HG02571 (cell line): ENCODE data around the gene MAGI2.
"Not testable (repeated sequence)": the region's sequence is repeated elsewhere in the genome, so short reads cannot be mapped to it uniquely, and the experiment has no call there.

Experiments used
- ATAC-seq: cut with Tn5 transposase; IDR thresholded peaks from one replicate; pipeline ENCODE4 v1.9.1; 2021; ENCODE audit warnings: mild to moderate bottlenecking, moderate library complexity; ENCODE audit not compliant: unreplicated experiment

MAGI2 gene

GRCh38 chr7:78023191-78023590 lies 1430.3 kb downstream of the MAGI2 start:
- ATAC-seq = no peak

DNA sequence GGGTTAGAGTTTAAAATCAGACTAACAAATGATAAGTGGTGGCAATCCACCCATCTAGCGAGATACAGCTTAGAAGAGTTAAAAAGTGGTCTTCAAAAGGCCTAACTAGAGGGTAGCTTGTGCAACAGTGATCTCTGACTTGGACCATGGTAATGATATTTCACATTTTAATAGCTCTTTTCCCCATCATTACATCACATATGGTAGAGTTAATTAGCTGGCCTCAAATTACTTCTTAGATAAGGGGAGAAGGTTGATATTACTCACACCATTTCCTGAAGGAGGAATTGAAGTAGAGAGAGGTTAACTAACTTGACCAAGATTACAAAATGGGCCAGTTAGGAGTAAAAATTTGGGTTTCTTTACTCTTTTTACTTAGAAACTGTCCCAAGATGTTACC lies 1431.3 kb downstream of the MAGI2 start:
- no peak for ATAC-seq

- no peak for ATAC-seq
Observed at GRCh38 chr7:78020874-78021249, 1432.6 kb downstream of the MAGI2 start.

- ATAC-seq = peak; percentile 28
Observed at GRCh38 chr7:78020136-78020873, 1433.2 kb downstream of the MAGI2 start.

- ATAC-seq = peak; percentile 91
Observed at GRCh38 chr7:78019447-78020135, 1433.9 kb downstream of the MAGI2 start.

DNA sequence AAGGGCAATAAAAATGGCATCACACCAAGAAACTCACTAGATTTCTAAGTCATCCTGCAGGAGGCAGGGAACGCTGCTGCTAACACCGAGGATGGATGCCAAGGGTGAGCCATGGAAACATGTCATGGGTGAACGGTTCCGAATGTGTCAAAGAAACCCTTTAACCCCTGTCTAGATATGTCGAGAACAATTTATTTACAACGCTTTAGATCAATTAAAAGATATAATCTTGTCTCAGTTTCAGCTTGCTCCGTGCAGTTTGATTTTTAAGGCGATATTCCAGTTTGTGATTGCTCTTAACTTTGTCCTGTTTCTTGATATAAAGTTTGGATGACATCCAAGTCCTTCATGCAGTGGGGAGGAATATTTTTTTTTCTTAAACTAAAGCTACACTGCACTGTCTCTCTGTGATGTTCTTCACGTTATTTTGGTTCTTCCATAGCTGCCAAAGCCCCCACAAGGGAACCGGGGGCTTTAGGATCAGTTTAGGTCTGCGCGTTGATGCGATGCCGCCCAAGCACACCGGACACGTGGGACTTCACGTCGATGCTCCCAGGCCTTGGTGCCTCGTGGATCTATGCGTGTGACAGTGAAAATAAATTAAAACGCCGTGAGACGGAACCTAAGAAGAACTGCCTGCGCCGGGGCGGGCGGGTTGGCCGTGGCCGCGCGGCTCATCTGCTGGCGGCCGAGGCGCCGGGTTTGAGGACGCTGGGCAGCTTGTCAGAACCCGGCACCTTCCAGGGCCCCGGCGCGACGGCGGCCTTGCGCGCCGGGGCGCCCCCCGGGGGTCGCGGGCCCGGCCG lies 1434.6 kb downstream of the MAGI2 start:
- peak; percentile 9 for ATAC-seq

DNA sequence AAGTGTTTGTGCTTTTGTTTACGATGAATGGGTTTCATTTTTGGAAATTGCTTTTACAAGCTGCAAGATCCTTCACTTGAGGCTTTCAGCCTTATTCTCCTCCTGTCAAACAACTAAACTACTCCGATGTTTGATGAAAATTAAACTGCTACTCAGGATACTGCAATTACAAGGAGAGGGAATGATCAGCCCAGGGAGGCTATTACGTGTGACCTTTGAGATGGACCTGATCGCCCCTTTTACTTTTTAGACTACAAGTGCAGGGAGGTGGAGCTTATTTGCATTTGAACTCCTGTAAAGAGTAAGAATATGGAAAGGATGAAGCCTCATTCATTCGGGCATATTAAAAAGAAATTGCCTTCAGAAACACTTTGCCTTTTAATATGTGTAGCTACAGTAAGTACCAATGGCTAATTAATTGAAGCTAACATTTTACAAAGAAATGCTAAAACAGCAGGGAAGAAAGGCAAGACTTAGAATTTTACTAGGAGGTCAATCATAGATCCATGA lies 1435.8 kb downstream of the MAGI2 start:
- ATAC-seq = no peak

GRCh38 chr7:78015574-78016260 lies 1437.8 kb downstream of the MAGI2 start:
- no peak for ATAC-seq

GRCh38 chr7:78014401-78014800 lies 1439.1 kb downstream of the MAGI2 start:
- no peak for ATAC-seq

DNA sequence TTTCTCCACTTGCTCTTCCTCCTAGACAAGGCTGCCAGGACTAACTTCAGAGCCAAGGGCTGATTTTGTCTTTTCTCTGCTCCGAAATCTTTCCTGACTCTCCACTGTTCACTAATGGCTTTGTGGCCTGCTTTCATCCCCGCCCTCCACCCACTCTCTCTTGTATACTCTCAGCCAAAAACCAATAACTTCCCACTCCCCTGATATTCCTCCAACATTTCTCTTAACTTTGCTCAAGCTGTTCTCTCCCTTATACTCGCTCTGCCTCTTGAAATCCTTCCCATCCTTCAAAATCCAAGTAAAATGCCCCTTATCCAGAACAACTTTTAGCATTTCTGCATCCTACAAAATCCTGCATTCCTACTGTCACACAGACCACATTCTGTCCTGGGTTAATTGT lies 1440.1 kb downstream of the MAGI2 start:
- no peak for ATAC-seq

DNA sequence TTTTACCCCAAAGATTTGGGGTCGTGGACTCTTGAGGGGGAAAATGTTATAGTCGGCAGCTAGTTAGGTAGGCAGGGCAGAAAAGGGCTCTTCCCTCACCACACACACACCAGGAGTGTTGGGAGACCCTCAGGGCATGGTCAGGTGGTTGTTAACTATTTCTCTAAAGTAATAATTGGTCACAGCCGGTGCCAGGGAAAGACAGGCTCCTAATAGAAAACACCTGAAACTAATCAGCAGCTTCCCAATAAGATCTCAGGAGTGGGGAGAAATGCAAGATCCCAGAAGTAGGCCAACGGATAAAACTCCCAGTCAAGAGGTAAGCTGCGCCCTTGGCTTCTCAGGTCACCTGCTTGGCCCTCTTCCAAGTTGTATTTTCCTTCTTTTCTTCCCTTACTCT lies 1441.8 kb downstream of the MAGI2 start:
- no peak for ATAC-seq

DNA sequence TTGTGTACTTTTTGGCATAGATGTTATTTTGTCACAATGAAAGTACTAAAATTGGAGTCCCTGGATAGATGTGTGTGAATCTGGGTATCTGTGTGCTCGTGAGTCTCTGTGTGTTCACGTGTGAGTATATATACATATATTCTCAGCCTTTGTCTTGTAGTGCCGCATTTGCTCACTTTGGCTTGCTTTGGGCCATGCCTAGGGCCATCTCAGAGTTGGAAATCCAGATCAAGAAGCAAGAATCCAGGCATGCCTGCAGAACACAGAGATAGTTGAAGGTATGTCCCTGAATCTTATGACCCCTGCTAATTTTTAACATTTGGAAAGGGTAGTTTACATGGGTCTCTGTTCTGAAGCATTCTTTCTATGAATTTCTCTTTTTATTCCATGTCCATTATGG lies 1446.2 kb downstream of the MAGI2 start:
- no peak for ATAC-seq

GRCh38 chr7:78006063-78006755 lies 1447.3 kb downstream of the MAGI2 start:
- no peak for ATAC-seq

GRCh38 chr7:78002715-78003114 lies 1450.8 kb downstream of the MAGI2 start:
- ATAC-seq = no peak

- no peak for ATAC-seq
Observed at GRCh38 chr7:78002021-78002420, 1451.4 kb downstream of the MAGI2 start.

DNA sequence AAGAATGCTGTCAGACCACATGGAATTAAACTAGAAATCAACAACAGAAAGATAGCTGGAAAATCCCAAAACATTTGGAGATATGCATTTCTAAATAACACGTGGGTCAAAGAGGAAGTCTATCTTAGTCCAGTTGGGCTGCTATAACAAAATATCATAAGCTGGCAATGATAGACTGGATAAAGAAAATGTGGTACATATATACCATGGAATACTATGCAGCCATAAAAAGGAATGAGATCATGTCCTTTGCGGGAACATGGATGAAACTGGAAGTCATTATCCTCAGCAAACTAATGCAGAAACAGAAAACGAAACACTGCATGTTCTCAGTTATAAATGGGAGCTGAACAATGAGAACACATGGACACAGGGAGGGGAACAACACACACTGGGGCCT lies 1454.3 kb downstream of the MAGI2 start:
- not testable (repeated sequence) for ATAC-seq

DNA sequence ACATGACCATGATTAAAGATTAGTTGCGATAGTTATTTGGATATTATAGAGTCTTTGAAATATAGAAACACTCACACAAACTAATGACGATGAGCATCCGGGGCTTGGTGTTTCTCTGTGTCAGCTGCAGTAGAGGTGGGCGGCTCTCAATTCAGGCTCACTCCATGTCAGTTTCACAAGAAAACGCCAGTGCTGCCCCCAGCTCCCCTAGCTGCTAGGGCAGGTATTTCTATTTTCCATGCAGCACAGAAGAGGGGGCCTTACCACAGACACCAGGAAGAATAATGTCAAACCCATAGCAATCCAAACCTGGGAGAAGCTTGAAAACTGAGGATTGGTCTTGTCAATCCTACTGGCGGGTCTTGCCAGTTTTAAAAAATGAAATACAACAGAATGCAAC lies 1457.8 kb downstream of the MAGI2 start:
- no peak for ATAC-seq

- ATAC-seq = no peak
Observed at GRCh38 chr7:77993838-77994237, 1459.6 kb downstream of the MAGI2 start.

- ATAC-seq = no peak
Observed at GRCh38 chr7:77991656-77992055, 1461.8 kb downstream of the MAGI2 start.

DNA sequence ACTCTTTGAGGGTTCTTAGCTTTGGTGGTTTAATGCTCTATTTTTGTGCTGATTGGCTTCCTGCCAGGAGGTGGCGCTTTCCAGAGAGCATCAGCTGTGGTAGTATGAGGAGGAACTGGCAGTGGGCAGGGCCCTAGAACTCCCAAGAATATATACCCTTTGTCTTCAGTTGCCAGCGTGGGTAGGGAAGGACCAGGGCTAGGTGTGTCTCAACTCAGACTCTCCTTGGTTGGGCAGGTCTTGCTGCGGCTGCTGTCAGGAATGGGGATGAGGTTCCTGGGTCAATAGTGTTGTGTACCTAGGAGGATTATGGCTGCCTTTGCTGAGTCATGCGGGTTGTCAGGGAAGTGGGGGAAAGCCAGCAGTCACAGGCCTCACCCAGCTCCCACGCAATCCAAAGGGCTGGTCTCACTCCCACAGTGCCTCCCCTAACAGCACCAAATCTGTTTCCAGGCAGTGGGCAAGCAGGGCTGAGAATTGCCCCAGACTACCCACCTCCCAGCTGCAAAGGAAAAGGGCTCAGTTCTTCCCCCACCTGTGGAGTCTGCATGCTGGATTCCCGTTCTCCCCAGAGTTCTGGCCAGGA lies 1463.4 kb downstream of the MAGI2 start:
- ATAC-seq = no peak
